Activated CD4-positive, CD25-positive, alpha-beta regulatory T cell treated with anti-CD3 and anti-CD28 coated beads, Interleukin-2, amount 50 U/mL, for 72 hours (primary cell): ENCODE data around the gene FCHO2.
"Not testable (repeated sequence)": the region's sequence is repeated elsewhere in the genome, so short reads cannot be mapped to it uniquely, and the experiment has no call there.

ENCODE experiments used
- DNase-seq: peaks from one replicate; pipeline ENCODE4 v3.0.0; 2021

The FCHO2 gene

DNA sequence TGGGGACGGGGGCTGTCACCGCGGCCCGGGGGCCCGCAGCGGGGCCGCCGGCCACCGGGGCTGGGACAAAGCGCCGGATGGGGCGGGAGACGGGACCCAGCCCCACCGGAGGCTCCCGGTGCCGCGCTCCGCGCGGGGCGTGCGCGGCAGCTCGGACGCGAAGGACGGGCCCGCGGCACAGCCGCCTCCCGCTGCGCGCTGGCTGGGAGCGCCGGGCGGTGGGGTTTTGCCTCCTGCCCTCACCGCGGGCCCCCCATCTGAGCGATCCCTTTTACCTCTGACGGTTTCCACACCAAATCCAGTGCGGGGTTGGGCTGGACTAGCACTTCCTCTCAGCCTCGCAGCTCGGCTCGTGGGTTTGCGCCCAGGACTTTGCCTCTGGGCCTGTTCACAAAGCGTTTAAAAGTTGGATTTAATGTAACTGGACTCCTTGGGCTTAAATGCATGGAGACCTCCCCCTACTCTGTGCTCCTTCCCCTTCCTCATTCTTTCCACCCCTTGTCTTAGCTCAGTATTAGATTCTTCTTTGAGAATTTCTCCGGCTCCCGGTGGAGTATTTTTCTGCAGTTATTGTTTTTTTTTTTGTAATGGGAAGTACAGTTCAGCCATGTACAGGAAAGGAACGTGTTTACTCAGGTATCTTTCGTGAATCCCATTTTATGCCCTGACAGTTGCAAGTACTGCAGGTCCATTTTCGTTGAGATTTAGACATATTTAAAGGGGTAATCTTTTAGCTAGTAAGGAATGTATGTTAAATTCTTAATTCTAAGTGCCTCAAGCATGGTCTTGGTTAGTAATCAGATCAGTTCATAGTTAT lies 691 bp downstream of the FCHO2 start:
- DNase-seq = no peak

DNA sequence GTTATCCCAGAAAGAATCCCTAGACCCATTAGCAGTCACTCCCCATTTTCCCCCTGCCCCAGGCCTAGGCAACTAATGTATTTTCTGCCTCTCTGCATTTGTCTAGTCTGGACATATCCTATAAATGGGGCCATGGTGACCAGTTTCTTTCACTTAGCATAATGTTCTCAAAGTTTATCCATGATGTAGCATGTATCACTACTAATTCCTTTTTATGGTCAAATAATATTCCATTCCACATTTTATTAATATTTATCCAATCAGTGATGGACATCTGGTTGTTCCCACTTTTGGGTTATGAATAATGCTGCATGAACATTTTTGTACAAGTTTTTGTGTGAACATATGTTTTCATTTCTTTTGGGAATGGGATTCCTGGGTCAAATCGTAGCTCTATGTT lies 1.5 kb downstream of the FCHO2 start:
- DNase-seq = no peak

DNA sequence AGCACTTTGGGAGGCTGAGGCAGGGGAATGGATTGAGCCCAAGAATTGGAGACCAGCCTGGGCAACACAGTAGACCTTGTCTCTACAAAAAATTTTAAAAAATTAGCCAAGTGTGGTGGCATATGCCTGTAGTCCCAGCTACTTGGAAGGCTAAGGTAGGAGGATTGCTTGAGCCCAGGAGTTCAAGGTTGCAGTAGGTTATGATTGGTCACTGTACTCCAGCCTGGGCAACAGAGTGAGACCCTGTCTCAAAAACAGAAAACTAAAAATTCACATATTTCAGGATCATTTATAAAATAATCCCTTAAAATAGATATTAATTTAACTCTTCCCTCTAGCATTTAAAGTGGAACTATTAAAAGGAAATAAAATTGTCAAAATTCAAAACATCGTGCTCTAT lies 3.4 kb downstream of the FCHO2 start:
- DNase-seq = no peak

DNA sequence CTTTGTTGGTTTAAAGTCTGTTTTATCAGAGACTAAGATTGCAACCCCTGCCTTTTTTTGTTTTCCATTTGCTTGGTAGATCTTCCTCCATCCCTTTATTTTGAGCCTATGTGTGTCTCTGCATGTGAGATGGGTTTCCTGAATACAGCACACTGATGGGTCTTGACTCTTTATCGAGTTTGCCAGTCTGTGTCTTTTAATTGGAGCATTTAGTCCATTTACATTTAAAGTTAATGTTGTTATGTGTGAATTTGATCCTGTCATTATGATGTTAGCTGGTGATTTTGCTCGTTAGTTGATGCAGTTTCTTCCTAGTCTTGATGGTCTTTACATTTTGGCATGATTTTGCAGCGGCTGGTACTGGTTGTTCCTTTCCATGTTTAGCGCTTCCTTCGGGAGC lies 18.6 kb downstream of the FCHO2 start:
- not testable (repeated sequence) for DNase-seq

DNA sequence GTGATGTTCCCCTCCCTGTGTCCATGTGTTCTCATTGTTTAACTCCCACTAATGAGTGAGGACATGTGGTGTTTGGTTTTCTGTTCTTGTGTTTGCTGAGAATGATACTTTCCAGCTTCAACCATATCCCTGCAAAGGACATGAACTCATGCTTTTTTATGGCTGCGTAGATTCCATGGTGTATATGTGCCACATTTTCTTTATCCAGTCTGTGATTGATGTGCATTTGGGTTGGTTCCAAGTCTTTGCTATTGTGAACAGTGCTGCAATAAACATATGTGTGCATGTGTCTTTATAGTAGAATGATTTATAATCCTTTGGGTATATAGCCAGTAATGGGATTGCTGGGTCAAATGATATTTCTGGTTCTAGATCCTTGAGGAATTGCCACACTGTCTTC lies 21.0 kb downstream of the FCHO2 start:
- not testable (repeated sequence) for DNase-seq

DNA sequence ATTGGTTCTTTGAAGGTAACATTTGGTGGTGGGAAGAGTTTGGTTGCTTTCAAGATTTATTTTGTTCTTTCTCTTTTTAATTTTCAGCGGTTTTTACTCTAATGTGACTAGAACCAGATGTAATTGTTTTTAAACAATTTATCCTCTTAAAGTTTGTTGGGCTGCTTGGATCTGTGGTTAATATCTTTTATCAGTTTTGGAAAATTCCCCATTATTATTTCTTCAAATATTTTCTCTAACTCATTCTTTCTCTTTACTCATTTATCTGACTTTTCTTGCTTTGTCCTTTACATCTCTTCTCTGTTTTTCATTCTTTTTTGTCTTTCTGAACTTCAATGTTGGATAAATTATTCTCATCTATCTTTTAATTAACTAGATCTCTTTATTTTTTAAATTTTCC lies 29.9 kb downstream of the FCHO2 start:
- no peak for DNase-seq

DNA sequence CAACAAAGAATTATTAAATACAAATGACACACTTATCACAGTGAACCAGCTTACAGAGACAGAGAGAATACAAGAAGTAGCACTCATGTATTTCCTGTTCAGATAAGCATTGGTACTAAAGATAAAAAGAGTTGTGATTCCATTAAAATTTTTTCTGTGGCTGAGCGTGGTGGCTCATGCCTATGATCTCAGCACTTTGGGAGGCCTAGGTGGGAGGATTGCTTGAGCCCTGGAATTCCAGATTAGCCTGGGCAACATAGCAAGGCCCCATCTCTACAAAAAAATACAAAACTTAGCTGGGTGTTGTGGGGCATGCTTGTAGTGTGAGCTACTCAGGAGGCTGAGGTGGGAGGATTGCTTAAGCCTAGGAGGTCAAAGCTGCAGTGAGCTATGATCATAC lies 32.9 kb downstream of the FCHO2 start:
- DNase-seq = no peak

DNA sequence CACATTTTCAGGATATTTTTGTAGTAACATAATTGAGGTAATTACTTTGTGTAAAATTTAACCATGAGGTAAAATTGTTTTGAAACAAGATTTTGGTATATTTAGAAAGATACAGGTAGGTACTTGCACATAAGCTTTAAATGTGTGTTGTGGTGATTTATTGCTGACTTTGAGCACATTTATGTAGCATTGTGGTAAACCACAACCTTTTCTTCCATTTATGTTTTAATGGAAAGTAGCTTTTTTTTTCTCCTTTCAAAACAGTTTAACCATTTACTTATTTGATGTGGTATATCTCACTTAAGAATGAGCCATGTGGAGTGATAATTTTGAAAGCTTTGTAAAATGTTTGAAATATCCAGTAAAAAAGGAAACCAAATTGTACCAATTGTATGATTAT lies 35.6 kb downstream of the FCHO2 start:
- DNase-seq = no peak

DNA sequence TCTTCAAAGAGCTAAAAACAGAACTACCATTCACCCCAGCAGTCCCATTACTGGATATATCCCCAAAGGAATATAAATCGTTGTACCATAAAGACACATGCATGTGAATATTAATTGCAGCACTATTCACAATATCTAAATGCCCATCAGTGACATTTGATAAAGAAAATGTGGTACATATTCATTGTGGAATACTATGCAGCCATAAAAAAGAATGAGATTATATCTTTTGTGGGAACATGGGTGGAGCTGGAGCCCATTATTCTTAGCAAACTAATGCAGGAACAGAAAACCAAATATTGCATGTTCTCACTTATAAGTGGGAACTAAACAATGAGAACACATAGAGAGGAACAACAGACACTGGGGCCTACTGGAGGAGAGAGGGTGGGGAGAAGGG lies 38.7 kb downstream of the FCHO2 start:
- DNase-seq = no peak

DNA sequence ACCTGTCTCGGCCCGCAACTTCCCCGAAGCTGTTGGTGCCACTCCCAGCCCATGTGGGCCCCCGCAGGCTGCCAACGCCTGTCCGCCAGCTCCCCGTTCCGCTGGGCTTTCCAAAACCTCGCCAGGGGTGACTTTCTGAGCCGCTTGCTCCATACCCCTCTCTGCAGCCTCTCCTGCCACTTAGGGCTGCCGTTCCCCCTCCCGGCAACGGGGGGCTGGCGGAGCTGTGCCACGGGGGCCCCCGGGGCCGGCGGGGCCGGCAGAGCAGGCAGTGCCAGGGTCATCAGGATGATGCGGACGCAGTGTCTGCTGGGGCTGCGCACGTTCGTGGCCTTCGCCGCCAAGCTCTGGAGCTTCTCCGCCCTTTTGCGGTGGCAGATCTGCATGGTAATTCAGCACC lies 40.8 kb downstream of the FCHO2 start:
- no peak for DNase-seq

DNA sequence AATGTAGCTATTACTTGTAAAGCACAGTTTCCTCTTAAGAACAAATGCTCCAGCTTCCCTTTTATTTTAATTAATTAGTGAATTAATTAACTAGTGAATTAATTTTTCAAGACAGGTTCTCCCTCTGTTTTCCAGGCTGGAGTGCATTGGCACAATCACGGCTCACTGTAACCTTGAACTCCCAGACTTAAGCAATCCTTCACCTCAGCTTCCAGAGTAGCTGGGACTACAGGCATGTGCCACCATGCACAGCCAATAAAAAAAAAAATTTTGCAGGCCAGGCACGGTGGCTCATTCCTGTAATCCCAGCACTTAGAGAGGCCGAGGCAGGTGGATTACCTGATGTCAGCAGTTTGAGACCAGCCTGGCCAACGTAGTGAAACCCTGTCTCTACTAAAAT lies 44.1 kb downstream of the FCHO2 start:
- no peak for DNase-seq

DNA sequence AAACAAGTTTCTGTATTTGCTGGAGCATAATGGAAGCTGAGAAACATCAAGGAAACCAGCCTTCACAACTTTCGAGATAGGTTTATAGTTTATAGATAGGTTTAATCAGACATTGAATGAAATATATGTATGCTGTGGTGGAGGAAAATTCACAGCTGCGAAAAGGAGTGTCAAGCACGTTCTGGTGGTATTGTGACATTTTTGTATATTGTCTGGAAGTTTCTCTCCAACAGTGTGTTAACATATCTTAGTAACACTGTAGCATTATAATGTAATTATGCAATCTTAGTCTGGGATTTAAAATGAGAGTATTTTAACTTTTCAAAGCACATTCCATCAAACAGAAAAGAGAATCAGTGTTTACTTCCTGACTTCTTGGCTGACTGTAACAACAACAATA lies 50.0 kb downstream of the FCHO2 start:
- DNase-seq = no peak

DNA sequence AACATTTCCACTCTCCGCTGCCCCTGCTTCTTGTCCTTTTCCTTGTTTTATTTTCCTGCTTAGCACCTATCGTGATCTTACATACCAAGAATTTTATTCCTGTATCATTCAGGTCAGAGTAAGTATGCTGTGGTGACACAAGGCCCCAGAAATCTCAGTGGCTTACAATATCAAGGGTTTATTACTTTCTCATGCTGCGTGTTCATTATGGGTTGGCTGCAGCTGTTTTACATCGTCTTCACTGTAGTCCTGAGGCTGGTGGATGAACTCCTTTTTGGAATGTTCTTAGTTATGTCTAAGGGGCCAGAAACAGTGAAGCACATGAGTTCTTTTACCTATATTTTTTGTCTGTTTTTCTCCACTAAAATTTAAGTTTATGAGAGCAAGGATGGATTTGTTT lies 51.2 kb downstream of the FCHO2 start:
- DNase-seq = no peak

DNA sequence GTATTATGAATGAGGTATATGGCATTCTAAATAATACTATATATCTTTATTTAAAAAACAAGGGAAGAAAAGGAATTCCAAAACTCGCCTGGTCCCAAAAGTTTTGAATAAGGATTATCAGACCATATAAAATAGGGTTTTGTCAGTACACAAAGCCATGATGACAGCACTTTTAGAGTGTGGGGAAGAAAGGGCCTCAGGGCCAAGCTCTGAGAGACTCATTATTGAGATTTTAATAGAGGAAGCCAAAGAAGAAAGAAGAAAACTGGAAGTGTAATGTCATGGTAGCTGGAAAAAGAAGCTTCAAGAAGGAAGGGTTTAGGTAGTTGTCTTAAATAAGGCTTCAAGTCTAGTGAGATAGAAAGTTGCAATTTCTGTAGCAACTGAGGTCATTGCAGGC lies 53.0 kb downstream of the FCHO2 start:
- DNase-seq = no peak

DNA sequence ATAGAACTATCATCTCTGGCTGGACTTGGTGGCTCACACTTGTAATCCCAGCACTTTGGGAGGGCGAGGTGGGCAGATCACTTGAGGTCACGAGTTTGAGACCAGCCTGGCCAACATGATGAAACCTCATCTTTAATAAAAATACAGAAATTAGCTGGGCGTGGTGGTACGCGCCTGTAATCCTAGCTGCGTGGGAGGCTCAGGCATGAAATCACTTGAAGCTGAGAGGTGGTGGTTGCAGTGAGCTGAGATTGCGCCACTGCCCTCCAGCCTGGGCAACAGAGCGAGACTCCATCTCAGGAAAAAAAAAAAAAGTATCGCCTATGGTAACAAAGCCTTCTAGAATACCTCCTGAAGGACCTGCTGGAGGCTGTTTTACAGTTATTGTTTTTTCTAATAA lies 55.8 kb downstream of the FCHO2 start:
- DNase-seq = not testable (repeated sequence)

DNA sequence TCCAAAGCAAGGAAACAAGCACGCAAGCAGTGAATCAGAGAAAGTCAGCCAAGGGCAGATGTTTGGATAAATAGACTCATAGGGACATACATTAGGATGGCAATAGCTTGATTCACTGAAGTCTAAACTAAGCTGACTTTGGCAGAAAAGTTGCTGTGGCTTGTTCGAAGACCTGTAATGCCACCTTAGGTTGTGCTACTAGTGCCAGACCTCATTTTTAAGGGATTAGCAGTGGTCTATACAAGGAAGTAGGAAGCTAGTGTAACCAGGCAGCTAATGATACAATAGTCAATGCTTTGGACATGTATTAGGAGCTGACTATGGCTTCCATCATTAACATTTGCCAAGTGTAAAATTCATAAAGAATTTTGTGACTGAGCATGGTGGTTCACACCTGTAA lies 63.1 kb downstream of the FCHO2 start:
- no peak for DNase-seq

DNA sequence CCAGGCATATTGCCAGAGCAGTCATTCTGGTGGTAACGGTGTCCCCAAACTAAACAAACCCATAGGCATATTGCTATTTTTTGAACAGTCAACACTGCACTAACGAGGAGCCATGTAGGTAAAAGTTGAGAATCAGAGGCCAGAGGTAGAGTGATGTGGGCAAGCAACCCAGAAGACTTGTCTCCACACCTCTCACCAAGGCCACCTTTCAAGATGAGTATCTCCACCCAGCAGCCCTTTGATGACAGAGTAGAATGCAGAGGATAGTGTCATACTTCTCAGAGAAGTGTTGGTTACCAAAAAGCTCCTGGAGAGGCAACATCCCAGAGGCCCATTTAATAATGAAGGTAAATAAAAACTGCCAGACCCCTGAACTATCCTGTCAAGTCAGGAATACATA lies 63.9 kb downstream of the FCHO2 start:
- DNase-seq = no peak

DNA sequence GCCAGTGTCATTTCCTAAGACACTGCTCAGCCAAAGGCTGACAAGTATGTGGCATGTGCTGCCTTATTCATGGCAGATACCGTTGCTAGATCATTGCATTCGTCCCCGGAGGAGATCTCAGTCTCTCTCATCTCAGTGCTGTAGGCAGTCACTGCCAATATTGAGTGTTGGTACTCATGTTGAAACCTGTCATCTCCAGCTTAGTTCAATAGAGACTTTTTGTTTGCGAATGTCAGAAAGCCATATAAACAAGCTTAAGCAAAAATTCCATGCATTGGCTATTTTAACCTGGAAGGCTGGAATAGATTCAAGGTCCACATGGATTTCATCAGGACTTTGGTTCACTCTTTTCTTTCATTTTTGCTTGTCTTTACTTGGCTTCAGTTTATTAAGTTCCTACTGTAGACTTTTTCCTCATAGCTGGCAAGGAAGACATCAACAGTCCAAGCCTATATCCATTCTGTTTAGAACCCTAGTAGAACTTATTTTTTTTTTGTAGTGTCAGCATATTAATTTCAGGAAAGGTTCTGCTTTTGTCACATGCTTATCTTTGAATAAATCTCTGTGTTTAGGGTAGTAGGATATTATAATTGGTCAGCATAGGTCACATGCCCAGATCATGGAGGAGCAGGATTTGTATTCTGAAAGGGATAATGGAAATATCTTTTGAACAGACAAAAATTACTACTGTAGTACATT lies 66.8 kb downstream of the FCHO2 start:
- DNase-seq = no peak

DNA sequence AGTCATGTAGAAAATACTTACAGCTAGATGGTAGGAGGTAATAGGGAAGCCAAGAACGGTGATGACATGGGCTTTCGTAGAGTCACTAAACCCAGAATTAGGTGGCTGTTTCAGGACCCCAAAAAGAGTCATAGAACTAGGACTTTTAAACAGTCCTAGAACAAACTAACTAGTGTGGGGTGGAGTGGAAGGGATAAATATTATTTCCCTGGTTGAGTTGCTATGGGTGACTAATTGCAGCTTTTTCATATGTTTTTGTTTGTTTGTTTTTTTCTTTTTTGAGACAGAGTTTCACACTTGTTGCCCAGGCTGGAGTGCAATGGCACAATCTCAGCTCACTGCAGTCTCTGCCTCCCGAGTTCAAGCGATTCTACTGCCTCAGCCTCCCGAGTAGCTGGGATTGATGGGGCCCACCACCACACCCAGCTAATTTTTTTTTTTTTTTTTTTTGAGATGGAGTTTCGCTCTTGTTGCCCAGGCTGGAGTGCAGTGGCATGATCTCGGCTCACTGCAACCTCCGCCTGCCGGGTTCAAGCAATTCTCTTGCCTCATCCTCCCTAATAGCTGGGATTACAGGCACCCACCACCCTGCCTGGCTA lies 69.2 kb downstream of the FCHO2 start:
- DNase-seq = not testable (repeated sequence)

DNA sequence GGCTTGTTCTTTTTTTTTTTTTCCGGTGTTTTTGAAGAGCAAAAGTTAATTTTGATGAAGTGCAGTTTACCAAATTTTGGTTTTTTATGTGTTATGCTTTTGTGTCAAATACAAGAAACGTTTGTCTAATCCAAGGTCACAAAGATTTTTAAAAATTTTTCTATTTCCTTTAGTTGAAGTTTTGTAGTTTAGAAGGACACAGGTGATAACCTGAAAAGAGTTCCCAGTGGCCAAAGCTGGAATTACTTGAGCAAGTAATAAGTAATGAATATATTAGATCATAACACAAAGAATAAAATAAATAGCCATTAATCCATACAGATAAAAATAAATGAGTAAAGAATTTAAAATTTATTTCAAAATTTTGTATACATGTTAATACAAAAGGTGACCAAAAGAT lies 71.5 kb downstream of the FCHO2 start:
- no peak for DNase-seq

DNA sequence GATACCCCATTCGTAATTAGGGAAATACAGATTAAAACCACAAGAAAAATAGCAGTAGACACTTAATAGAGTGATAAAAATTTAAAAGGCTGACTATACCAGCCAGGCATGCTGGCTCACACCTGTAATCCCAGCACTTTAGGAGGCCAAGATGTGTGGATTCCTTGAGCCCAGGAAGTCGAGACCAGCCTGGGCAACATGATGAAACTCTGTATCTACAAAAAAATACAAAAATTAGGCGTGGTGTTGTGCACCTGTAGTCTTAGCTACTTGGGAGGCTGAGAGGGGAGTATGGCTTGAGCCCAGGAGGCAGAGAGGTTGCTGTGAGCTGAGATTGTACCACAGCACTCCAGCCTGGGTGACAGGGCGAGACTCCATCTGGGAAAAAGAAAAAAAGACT lies 72.0 kb downstream of the FCHO2 start:
- no peak for DNase-seq

DNA sequence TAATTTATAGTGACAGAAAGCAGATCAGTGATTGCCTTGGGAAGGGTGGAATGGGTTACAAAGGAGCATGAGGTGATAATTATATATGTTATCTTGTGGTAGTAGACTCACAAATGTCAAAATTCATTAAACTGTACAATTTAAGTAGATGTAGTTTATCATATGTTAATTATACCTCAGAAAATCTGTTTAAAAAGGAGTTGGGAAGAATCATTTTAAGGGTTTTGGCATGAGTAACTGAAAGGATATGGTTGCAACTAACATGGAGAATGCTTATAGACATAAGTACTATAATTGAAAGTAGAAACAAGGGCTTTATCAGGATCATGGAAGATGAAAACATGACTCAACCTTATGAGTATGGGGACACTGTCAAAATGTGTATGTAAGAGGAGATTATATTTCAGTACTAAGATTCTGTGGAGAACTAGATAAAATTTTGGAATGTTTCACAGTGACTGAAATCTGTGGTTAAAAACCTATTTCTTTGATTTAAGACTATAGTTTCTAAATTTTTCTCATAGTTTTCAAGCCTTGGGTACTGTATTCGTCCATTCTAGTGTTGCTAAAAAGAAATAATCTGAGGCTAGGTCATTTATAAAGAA lies 73.3 kb downstream of the FCHO2 start:
- DNase-seq = no peak

DNA sequence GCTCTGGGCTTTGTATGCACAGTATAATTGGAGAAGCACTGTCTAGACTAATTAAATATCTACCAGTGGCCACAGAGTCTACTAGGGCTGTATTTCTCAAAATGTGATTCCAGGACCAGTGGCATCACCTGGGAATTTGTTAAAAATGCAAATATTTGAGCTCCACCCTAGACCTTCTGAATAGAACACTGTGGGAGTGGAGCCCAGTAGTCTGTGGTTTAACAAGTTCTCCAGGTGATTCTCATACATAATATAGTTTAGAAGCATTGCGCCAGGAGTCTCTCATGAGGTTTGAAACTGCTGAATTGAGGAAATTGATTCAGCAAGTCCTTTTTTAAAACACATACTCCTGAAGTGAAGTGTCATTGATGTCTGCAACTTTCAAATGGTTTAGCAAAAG lies 74.7 kb downstream of the FCHO2 start:
- no peak for DNase-seq

DNA sequence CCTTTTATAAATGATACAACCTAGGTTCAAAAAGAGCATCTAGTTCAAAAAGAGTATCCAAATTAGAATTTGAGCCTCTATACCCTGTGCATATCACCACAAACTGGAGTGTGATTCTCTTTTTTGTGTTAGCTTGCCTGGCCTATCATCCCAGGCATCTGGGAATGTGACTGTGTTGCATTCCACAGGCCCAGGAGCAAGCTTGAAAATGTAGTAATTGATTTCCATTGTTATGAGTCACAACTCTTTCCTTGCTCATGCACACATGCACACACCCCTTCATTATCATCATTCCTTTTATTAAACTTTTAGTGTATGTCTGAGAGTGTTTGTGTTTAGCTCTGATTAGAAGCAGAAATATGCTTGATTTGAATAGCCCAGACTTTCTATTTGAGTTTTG lies 75.2 kb downstream of the FCHO2 start:
- no peak for DNase-seq
